ENCODE measurements around the gene FSTL5. TPM values are rescaled to one million over a fixed set of nuclear protein-coding genes. Genes with fewer than 3 reads are reported as not detected.

Gene FSTL5
- total RNA-seq, 5 donors from 2014 or later (not counting 1 experiment from before 2014, with no cell fraction given) = not detected

DNA sequence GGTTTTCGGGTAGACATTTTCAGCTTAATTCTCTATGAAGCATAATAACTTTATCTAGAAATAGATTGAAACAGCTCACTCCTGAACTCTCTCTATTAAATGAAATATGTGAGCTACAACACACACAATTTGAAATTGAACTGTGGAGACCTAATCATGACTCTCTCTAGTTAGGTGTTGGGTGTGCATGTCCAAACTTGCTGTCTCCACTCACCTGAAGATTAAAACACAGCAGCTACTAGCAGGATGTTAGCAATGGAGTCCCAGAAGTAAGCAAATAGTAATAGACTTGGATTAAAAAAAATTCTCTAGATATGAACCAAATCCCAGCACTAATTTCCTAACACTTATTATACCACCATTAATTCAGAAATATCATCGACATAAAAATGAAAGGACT is 173.1 kb downstream of the FSTL5 start:
- no peaks in the 10 kb centered on the region for H3K36me3 Mint-ChIP-seq
- Histone ChIP-seq H3K4me3 (ENCODE audit: control insufficient read depth in 1 of 2, extremely low read depth in 1 of 2, low read length in 1 of 2) (no peak overlapping the region), H3K36me3 (ENCODE audit: control insufficient read depth in 2 of 2, extremely low read depth in 1 of 2, insufficient read depth in 1 of 2, low read length in 1 of 2) (no peaks in the 10 kb centered on the region), H3K9me3 (no peaks in the 10 kb centered on the region), H3K4me1 (ENCODE audit: control insufficient read depth in 1 of 2, extremely low read depth in 1 of 2, insufficient read depth in 2 of 2, low read length in 2 of 2) (no peaks in the 10 kb centered on the region), H3K27ac (ENCODE audit: low read length) (no peak overlapping the region), H3K27me3 (replicated peaks in 1 of 2; ENCODE audit: control insufficient read depth in 2 of 2, extremely low read depth in 1 of 2, insufficient read depth in 2 of 2, low read length in 1 of 2) (no peaks in the 10 kb centered on the region)
- no peak overlapping the region for H3K27ac Mint-ChIP-seq
- H3K27me3 Mint-ChIP-seq = no peaks in the 10 kb centered on the region
- no peaks in the 10 kb centered on the region for H3K4me1 Mint-ChIP-seq
- WGBS (ENCODE audit: insufficient coverage) = no CpG with 5 or more reads among the region's 2 CpGs
- ChIA-PET POLR2A (no interaction called here), CTCF (no interaction called here)
- DNase-seq = no peak
- H3K9me3 Mint-ChIP-seq = peaks cover 11 to 18% (median 13%) of the 10 kb centered on the region in 3 donors
- ATAC-seq (replicated peaks in 1 of 4) = no peak
- no peak overlapping the region for H3K4me3 Mint-ChIP-seq

DNA sequence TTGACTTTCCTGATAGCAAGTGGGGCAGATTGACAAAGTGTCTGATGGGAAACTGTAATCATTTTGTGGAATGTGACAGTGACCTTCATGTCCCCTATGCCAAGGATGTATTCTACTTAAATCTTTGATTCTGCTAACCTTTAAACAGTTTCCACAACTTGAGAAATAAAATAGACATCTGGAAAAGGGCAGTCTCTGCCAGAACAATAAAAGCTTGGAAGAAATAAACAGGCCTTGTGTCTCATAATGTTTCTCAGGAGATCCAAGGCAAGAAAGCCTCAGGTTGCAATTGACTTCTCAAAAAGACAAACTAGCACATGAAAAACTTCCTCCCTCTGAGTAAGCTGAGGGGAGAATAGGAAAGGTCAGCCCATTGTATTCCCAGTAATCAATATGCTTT is 174.9 kb downstream of the FSTL5 start:
- Histone ChIP-seq H3K4me1 (ENCODE audit: control insufficient read depth in 1 of 2, extremely low read depth in 1 of 2, insufficient read depth in 2 of 2, low read length in 2 of 2) (no peaks in the 10 kb centered on the region), H3K27me3 (replicated peaks in 1 of 2; ENCODE audit: control insufficient read depth in 2 of 2, extremely low read depth in 1 of 2, insufficient read depth in 2 of 2, low read length in 1 of 2) (no peaks in the 10 kb centered on the region), H3K36me3 (ENCODE audit: control insufficient read depth in 2 of 2, extremely low read depth in 1 of 2, insufficient read depth in 1 of 2, low read length in 1 of 2) (no peaks in the 10 kb centered on the region), H3K27ac (ENCODE audit: low read length) (no peak overlapping the region), H3K4me3 (ENCODE audit: control insufficient read depth in 1 of 2, extremely low read depth in 1 of 2, low read length in 1 of 2) (no peak overlapping the region), H3K9me3 (no peaks in the 10 kb centered on the region)
- POLR2A ChIA-PET = no interaction called here
- no peak for DNase-seq
- Mint-ChIP-seq H3K27me3 (no peaks in the 10 kb centered on the region), H3K36me3 (no peaks in the 10 kb centered on the region), H3K27ac (no peak overlapping the region), H3K4me3 (no peak overlapping the region), H3K4me1 (no peaks in the 10 kb centered on the region), H3K9me3 (peaks cover 10 to 16% (median 10%) of the 10 kb centered on the region in 3 donors)
- no peak for ATAC-seq (replicated peaks in 1 of 4)
- CTCF ChIA-PET = no interaction called here

DNA sequence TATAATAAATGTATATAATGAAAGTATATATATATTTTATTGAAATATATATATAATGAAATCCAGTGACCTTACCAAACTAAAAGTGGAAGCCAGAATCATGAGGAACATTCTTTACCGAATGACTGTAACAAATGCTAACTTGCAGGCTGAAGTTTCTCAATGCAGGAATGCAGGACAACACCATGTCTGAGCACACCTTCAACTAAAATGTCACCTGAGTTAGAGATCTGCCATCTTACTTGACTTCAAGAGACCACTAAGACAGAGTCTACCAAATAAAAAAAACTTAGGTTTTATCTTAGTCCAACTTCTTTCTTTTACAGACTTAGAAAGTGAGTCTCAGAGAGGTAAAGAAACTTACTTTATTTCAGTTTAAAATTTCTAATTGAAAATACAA is 176.2 kb downstream of the FSTL5 start:
- Histone ChIP-seq H3K4me3 (ENCODE audit: control insufficient read depth in 1 of 2, extremely low read depth in 1 of 2, low read length in 1 of 2) (no peak overlapping the region), H3K4me1 (ENCODE audit: control insufficient read depth in 1 of 2, extremely low read depth in 1 of 2, insufficient read depth in 2 of 2, low read length in 2 of 2) (no peaks in the 10 kb centered on the region), H3K27ac (ENCODE audit: low read length) (no peak overlapping the region), H3K9me3 (no peaks in the 10 kb centered on the region), H3K36me3 (ENCODE audit: control insufficient read depth in 2 of 2, extremely low read depth in 1 of 2, insufficient read depth in 1 of 2, low read length in 1 of 2) (no peaks in the 10 kb centered on the region), H3K27me3 (replicated peaks in 1 of 2; ENCODE audit: control insufficient read depth in 2 of 2, extremely low read depth in 1 of 2, insufficient read depth in 2 of 2, low read length in 1 of 2) (no peaks in the 10 kb centered on the region)
- no peaks in the 10 kb centered on the region for H3K36me3 Mint-ChIP-seq
- no peaks in the 10 kb centered on the region for H3K4me1 Mint-ChIP-seq
- H3K9me3 Mint-ChIP-seq = peaks cover 10 to 15% (median 10%) of the 10 kb centered on the region in 3 donors
- POLR2A ChIA-PET = no interaction called here
- CTCF ChIA-PET = no interaction called here
- no peaks in the 10 kb centered on the region for H3K27me3 Mint-ChIP-seq
- 100% methylated on average over 1 of the region's 1 CpG for whole genome bisulfite sequencing (ENCODE audit: insufficient coverage)
- ATAC-seq (replicated peaks in 1 of 4) (no peak), DNase-seq (no peak)
- no peak overlapping the region for H3K4me3 Mint-ChIP-seq
- no peak overlapping the region for H3K27ac Mint-ChIP-seq

DNA sequence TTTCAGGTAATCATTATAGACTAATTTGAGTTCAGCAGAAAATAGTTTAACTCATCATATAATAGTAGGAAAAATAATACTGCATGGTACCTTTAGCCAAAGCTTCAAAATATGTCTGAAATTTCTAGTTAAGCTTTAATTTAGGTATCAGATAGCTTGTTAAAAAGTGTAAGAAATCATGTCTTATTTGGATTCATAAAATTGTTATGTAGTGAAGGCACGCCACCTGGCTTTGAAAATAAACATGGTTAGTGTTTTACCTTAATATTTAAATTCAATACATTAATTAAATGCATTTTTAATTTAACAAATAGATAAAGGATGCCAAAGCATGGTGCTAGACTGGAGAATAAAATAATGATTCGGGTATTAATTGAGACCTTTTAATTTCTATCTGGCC is 211.4 kb downstream of the FSTL5 start:
- Histone ChIP-seq H3K4me1 (ENCODE audit: control insufficient read depth in 1 of 2, extremely low read depth in 1 of 2, insufficient read depth in 2 of 2, low read length in 2 of 2) (no peaks in the 10 kb centered on the region), H3K4me3 (ENCODE audit: control insufficient read depth in 1 of 2, extremely low read depth in 1 of 2, low read length in 1 of 2) (no peak overlapping the region), H3K27ac (ENCODE audit: low read length) (no peak overlapping the region), H3K36me3 (ENCODE audit: control insufficient read depth in 2 of 2, extremely low read depth in 1 of 2, insufficient read depth in 1 of 2, low read length in 1 of 2) (no peaks in the 10 kb centered on the region), H3K27me3 (replicated peaks in 1 of 2; ENCODE audit: control insufficient read depth in 2 of 2, extremely low read depth in 1 of 2, insufficient read depth in 2 of 2, low read length in 1 of 2) (no peaks in the 10 kb centered on the region), H3K9me3 (no peaks in the 10 kb centered on the region)
- no peak for ATAC-seq (replicated peaks in 1 of 4)
- DNase-seq = no peak
- H3K4me1 Mint-ChIP-seq = no peaks in the 10 kb centered on the region
- H3K9me3 Mint-ChIP-seq = peaks cover 4 to 10% (median 5%) of the 10 kb centered on the region in 3 donors
- no CpG with 5 or more reads among the region's 2 CpGs for WGBS (ENCODE audit: insufficient coverage)
- H3K27ac Mint-ChIP-seq = no peak overlapping the region
- no peaks in the 10 kb centered on the region for H3K27me3 Mint-ChIP-seq
- H3K36me3 Mint-ChIP-seq = no peaks in the 10 kb centered on the region
- CTCF ChIA-PET = interaction anchor here in 1 of 2 donors (0.6 kb wide), 1 partner anchor 10 kb away, joined by 3 read pairs; no protein-coding TSS in a partner anchor
- no peak overlapping the region for H3K4me3 Mint-ChIP-seq
- POLR2A ChIA-PET = no interaction called here

DNA sequence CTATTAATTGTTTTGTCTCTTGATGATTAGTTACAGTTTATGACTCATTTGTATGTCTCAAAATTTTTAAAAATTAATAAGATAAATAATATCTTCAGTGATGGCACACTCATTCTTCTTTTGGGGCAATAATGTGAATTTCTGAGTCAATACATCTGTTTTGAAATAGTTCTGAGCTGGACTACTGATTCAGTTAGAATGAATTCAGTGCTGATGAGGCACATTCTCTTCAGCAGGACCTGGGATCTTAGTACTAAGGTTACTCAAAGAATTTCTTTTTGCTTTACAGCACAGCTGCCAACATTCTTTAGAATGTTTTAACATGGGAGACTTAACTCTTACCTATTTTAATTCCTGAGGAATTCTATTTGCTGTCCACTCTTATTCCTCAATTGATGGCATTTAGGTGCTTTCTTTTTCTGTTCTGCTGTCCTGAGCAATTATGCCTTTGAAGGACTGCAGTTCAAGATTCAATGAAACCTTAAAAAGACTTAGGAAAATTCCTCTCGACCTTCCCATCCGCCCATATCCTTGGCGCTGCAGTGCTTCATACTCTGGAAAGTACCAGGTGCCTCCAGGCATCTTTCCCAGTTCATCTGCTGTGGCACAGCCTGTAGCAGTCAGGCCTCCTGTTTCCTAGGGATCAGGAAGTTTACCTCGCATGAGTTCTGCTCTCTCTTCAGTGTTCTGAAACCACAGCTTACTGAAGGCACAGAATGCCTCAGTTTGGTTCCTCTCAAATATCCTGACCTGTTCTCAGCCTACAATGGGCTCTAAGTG is 213.7 kb downstream of the FSTL5 start:
- no peak overlapping the region for H3K4me3 ChIP-seq (ENCODE audit: control insufficient read depth in 1 of 2, extremely low read depth in 1 of 2, low read length in 1 of 2)
- WGBS (ENCODE audit: insufficient coverage) = 55% methylated on average over 4 of the region's 4 CpGs
- no peaks in the 10 kb centered on the region for H3K9me3 ChIP-seq
- H3K36me3 ChIP-seq (ENCODE audit: control insufficient read depth in 2 of 2, extremely low read depth in 1 of 2, insufficient read depth in 1 of 2, low read length in 1 of 2) = no peaks in the 10 kb centered on the region
- no peaks in the 10 kb centered on the region for H3K36me3 Mint-ChIP-seq
- no peak overlapping the region for H3K27ac Mint-ChIP-seq
- ATAC-seq (replicated peaks in 1 of 4) (no peak), DNase-seq (no peak)
- no peaks in the 10 kb centered on the region for H3K27me3 Mint-ChIP-seq
- no peak overlapping the region for H3K27ac ChIP-seq (ENCODE audit: low read length)
- H3K4me3 Mint-ChIP-seq = no peak overlapping the region
- ChIA-PET POLR2A (no interaction called here), CTCF (no interaction called here)
- peaks cover 4 to 13% (median 5%) of the 10 kb centered on the region in 3 donors for H3K9me3 Mint-ChIP-seq
- H3K27me3 ChIP-seq (replicated peaks in 1 of 2; ENCODE audit: control insufficient read depth in 2 of 2, extremely low read depth in 1 of 2, insufficient read depth in 2 of 2, low read length in 1 of 2) = no peaks in the 10 kb centered on the region
- no peaks in the 10 kb centered on the region for H3K4me1 Mint-ChIP-seq
- no peaks in the 10 kb centered on the region for H3K4me1 ChIP-seq (ENCODE audit: control insufficient read depth in 1 of 2, extremely low read depth in 1 of 2, insufficient read depth in 2 of 2, low read length in 2 of 2)

DNA sequence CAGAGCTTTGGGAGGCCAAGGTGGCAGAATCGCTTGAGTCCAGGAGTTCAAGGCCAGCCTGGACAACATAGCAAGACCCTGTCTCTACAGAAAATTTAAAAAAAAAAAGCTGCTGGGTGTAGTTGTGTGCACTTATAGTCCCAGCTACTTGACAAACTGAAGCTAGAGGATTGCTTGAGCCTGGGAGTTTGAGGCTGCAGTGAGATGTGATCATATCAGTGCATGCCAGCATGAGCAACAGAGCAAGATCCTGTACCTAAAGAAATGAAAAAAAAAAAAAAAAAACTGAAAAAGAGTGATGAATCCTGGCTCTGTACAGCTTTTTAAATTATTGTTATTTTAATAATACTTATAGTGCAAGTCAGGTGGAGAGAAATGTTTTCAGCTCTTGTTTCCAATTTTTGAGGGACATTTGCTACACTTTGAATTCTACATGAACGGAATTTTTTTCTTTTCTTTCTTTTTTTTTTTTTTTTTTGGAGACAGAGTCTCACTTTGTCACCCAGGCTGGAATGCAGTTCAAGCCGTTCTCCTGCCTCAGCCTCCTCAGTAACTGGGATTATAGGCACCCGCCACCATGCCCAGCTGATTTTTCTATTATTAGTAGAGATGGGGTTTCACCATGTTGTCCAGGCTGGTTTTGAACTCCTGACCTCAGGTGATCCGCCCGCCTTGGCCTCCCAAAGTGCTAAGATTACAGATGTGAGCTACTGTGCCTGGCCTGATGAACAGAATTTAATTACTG is 215.6 kb downstream of the FSTL5 start:
- Histone ChIP-seq H3K4me3 (ENCODE audit: control insufficient read depth in 1 of 2, extremely low read depth in 1 of 2, low read length in 1 of 2) (no peak overlapping the region), H3K27me3 (replicated peaks in 1 of 2; ENCODE audit: control insufficient read depth in 2 of 2, extremely low read depth in 1 of 2, insufficient read depth in 2 of 2, low read length in 1 of 2) (no peaks in the 10 kb centered on the region), H3K9me3 (no peaks in the 10 kb centered on the region), H3K27ac (ENCODE audit: low read length) (no peak overlapping the region), H3K4me1 (ENCODE audit: control insufficient read depth in 1 of 2, extremely low read depth in 1 of 2, insufficient read depth in 2 of 2, low read length in 2 of 2) (no peaks in the 10 kb centered on the region), H3K36me3 (ENCODE audit: control insufficient read depth in 2 of 2, extremely low read depth in 1 of 2, insufficient read depth in 1 of 2, low read length in 1 of 2) (no peaks in the 10 kb centered on the region)
- Mint-ChIP-seq H3K4me3 (no peak overlapping the region), H3K9me3 (peaks cover 5 to 16% (median 6%) of the 10 kb centered on the region in 3 donors), H3K4me1 (no peaks in the 10 kb centered on the region), H3K36me3 (no peaks in the 10 kb centered on the region), H3K27ac (no peak overlapping the region), H3K27me3 (no peaks in the 10 kb centered on the region)
- ATAC-seq (replicated peaks in 1 of 4) (no peak), DNase-seq (no peak)
- no CpG with 5 or more reads among the region's 6 CpGs for WGBS (ENCODE audit: insufficient coverage)
- ChIA-PET POLR2A (interaction anchor here in 1 of 2 donors (0.7 kb wide), 1 partner anchor 1164 kb away, joined by 6 read pairs; no protein-coding TSS in a partner anchor), CTCF (interaction anchor here (0.7 to 0.9 kb wide), 2 partner anchors 65 to 187 kb away, joined by 8 to 12 read pairs; no protein-coding TSS in a partner anchor)

Data from T-cell (primary cell).